Ectodermal cell (in vitro differentiated cells): ENCODE results near the gene GPR162.

Source experiments
- H3K27ac ChIP-seq: 2 replicates; pipeline ENCODE4 v1.7.0; 2013; ENCODE audit warnings: mild to moderate bottlenecking, low read depth, low read length; ENCODE audit not compliant: insufficient read depth, poor library complexity, severe bottlenecking
- H3K27me3 ChIP-seq: 2 replicates; pipeline ENCODE4 v1.7.0; 2013; ENCODE audit warnings: mild to moderate bottlenecking, low read length; ENCODE audit not compliant: insufficient read depth, control insufficient read depth, poor library complexity, severe bottlenecking
- H3K36me3 ChIP-seq: one replicate; pipeline ENCODE4 v1.7.0; 2013; ENCODE audit warnings: low read length; ENCODE audit not compliant: control insufficient read depth, insufficient read depth
- H3K4me1 ChIP-seq: one replicate; pipeline ENCODE4 v1.7.0; 2013; ENCODE audit warnings: low read length; ENCODE audit not compliant: control insufficient read depth, insufficient read depth
- H3K4me3 ChIP-seq: 2 replicates; pipeline ENCODE4 v1.7.0; 2013; ENCODE audit warnings: low read depth, low read length, control low read depth; ENCODE audit not compliant: insufficient read depth
- H3K9me3 ChIP-seq: 2 replicates; pipeline ENCODE4 v1.7.0; 2013; ENCODE audit warnings: mild to moderate bottlenecking, low read length, moderate library complexity; ENCODE audit not compliant: control insufficient read depth
- WGBS, 2 experiments: methylation state at CpG; one replicate each; pipeline ENCODE4 v1.1.7; 2013; ENCODE audit warnings: missing lambda C conversion rate in 2 of 2; 5-methylcytosine and 5-hydroxymethylcytosine counted together

GPR162 gene

GRCh38 chr12:6778574-6779550, 42.8 kb upstream of the GPR162 start:
- Histone ChIP-seq H3K27ac (peak overlapping the region; percentile 91), H3K4me1 (peaks cover 38% of the 10 kb centered on the region)
- WGBS, 2 experiments = 5 to 6% methylated on average over 35 of the region's 35 CpGs

GRCh38 chr12:6779708-6780432, 41.8 kb upstream of the GPR162 start:
- no peak overlapping the region for H3K27ac ChIP-seq

More at GRCh38 chr12:6778574-6779550, 42.8 kb upstream of the GPR162 start:
- Histone ChIP-seq H3K27me3 (peaks cover 14% of the 10 kb centered on the region), H3K4me3 (peak overlapping the region; percentile 20), H3K36me3 (peaks cover 14% of the 10 kb centered on the region), H3K9me3 (no peaks in the 10 kb centered on the region)

GRCh38 chr12:6780573-6780972, 41.0 kb upstream of the GPR162 start:
- peaks cover 38% of the 10 kb centered on the region for H3K4me1 ChIP-seq
- WGBS, 2 experiments = 63 to 66% methylated on average over 6 of the region's 6 CpGs
- peaks cover 1% of the 10 kb centered on the region for H3K36me3 ChIP-seq
- H3K4me3 ChIP-seq = no peak overlapping the region
- peaks cover 8% of the 10 kb centered on the region for H3K27me3 ChIP-seq
- H3K27ac ChIP-seq = no peak overlapping the region
- H3K9me3 ChIP-seq = no peaks in the 10 kb centered on the region

More at GRCh38 chr12:6779708-6780432, 41.8 kb upstream of the GPR162 start:
- H3K4me1 ChIP-seq = peaks cover 38% of the 10 kb centered on the region
- no peak overlapping the region for H3K4me3 ChIP-seq
- WGBS, 2 experiments = 88 to 91% methylated on average over 6 of the region's 6 CpGs
- no peaks in the 10 kb centered on the region for H3K9me3 ChIP-seq
- H3K36me3 ChIP-seq = peaks cover 8% of the 10 kb centered on the region
- H3K27me3 ChIP-seq = peaks cover 8% of the 10 kb centered on the region

- Histone ChIP-seq H3K36me3 (no peaks in the 10 kb centered on the region), H3K9me3 (no peaks in the 10 kb centered on the region), H3K4me1 (peaks cover 38% of the 10 kb centered on the region), H3K27me3 (peaks cover 8% of the 10 kb centered on the region), H3K4me3 (no peak overlapping the region), H3K27ac (no peak overlapping the region)
- WGBS, 2 experiments = 79 to 85% methylated on average over 6 of the region's 6 CpGs
These were observed 39.5 kb upstream of the GPR162 start for GRCh38 chr12:6782119-6782518.

- Histone ChIP-seq H3K9me3 (no peaks in the 10 kb centered on the region), H3K27ac (no peak overlapping the region), H3K4me3 (no peak overlapping the region), H3K4me1 (peaks cover 33% of the 10 kb centered on the region), H3K36me3 (no peaks in the 10 kb centered on the region), H3K27me3 (no peaks in the 10 kb centered on the region)
- WGBS, 2 experiments = 66% methylated on average over 10 of the region's 10 CpGs
These were observed 38.6 kb upstream of the GPR162 start for GRCh38 chr12:6782850-6783566.

GRCh38 chr12:6783828-6784227, 37.8 kb upstream of the GPR162 start:
- H3K9me3 ChIP-seq = no peaks in the 10 kb centered on the region
- no peak overlapping the region for H3K4me3 ChIP-seq
- H3K4me1 ChIP-seq = peaks cover 25% of the 10 kb centered on the region
- H3K36me3 ChIP-seq = no peaks in the 10 kb centered on the region
- 87 to 90% methylated on average over 9 of the region's 9 CpGs for WGBS, 2 experiments
- H3K27ac ChIP-seq = no peak overlapping the region
- no peaks in the 10 kb centered on the region for H3K27me3 ChIP-seq

GRCh38 chr12:6784296-6784695, 37.3 kb upstream of the GPR162 start:
- peaks cover 22% of the 10 kb centered on the region for H3K4me1 ChIP-seq
- H3K9me3 ChIP-seq = no peaks in the 10 kb centered on the region
- H3K4me3 ChIP-seq = no peak overlapping the region
- no peaks in the 10 kb centered on the region for H3K36me3 ChIP-seq
- 80 to 81% methylated on average over 5 of the region's 5 CpGs for WGBS, 2 experiments
- no peak overlapping the region for H3K27ac ChIP-seq
- no peaks in the 10 kb centered on the region for H3K27me3 ChIP-seq

- Histone ChIP-seq H3K4me1 (peaks cover 20% of the 10 kb centered on the region), H3K36me3 (no peaks in the 10 kb centered on the region), H3K27me3 (no peaks in the 10 kb centered on the region), H3K4me3 (no peak overlapping the region), H3K27ac (no peak overlapping the region), H3K9me3 (no peaks in the 10 kb centered on the region)
- 92 to 94% methylated on average over 5 of the region's 5 CpGs for WGBS, 2 experiments
These were observed 36.9 kb upstream of the GPR162 start for GRCh38 chr12:6784761-6785160.

- no peak overlapping the region for H3K4me3 ChIP-seq
- no peaks in the 10 kb centered on the region for H3K36me3 ChIP-seq
- H3K4me1 ChIP-seq = peaks cover 14% of the 10 kb centered on the region
- 65 to 66% methylated on average over 8 to 9 of the region's 9 CpGs for WGBS, 2 experiments
- no peaks in the 10 kb centered on the region for H3K27me3 ChIP-seq
- H3K27ac ChIP-seq = no peak overlapping the region
- no peaks in the 10 kb centered on the region for H3K9me3 ChIP-seq
These were observed 35.1 kb upstream of the GPR162 start for GRCh38 chr12:6786416-6787094.
